ENCODE measurements around the gene WBP1L. TPM values are rescaled to one million over a fixed set of nuclear protein-coding genes. Genes with fewer than 3 reads are reported as not detected.
"Not testable (repeated sequence)": the region's sequence is repeated elsewhere in the genome, so short reads cannot be mapped to it uniquely, and the experiment has no call there.

WBP1L gene
- total RNA-seq (30.1 TPM), polyA plus RNA-seq (42.6 TPM)

- WGBS: under 1% methylated on average over 37 of the region's 37 CpGs
- no peaks in the 10 kb centered on the region for H3K36me3 ChIP-seq (ENCODE audit: insufficient read depth)
- H3K4me3 ChIP-seq (ENCODE audit: low read depth, low read length): peak within 1 kb of the TSS; percentile 80
- peak within 1 kb of the TSS; percentile 77 for H3K27ac ChIP-seq (ENCODE audit: low read depth)
- peak; percentile 99 for DNase-seq (ENCODE audit: extremely low spot score)
- peaks cover 2% of the 10 kb centered on the region for H3K4me1 ChIP-seq (ENCODE audit: insufficient read depth)
Measured at GRCh38 chr10:102743588-102744373, at the start of gene WBP1L. Gene WBP1L (plus strand): TSS chr10:102743948. CDS start chr10:102744054, 106 bp downstream.

- WGBS: 97% methylated on average over 10 of the region's 10 CpGs
- H3K4me3 ChIP-seq (ENCODE audit: low read depth, low read length); H3K4me1 ChIP-seq (ENCODE audit: insufficient read depth); H3K36me3 ChIP-seq (ENCODE audit: insufficient read depth); H3K27ac ChIP-seq (ENCODE audit: low read depth); DNase-seq (ENCODE audit: extremely low spot score): not testable (repeated sequence)
Measured at GRCh38 chr10:102695401-102695800, 48.3 kb upstream of the WBP1L start.

- Histone ChIP-seq H3K27ac (ENCODE audit: low read depth) (no peak overlapping the region), H3K4me3 (ENCODE audit: low read depth, low read length) (no peak overlapping the region), H3K36me3 (ENCODE audit: insufficient read depth) (peaks cover 5% of the 10 kb centered on the region), H3K4me1 (ENCODE audit: insufficient read depth) (no peaks in the 10 kb centered on the region)
- DNase-seq (ENCODE audit: extremely low spot score): no peak
- 96% methylated on average over 3 of the region's 3 CpGs for WGBS
Measured at GRCh38 chr10:102696736-102697135, 47.0 kb upstream of the WBP1L start.

- Histone ChIP-seq H3K27ac (ENCODE audit: low read depth) (no peak overlapping the region), H3K4me1 (ENCODE audit: insufficient read depth) (no peaks in the 10 kb centered on the region), H3K4me3 (ENCODE audit: low read depth, low read length) (no peak overlapping the region), H3K36me3 (ENCODE audit: insufficient read depth) (peaks cover 5% of the 10 kb centered on the region)
- no peak for DNase-seq (ENCODE audit: extremely low spot score)
- WGBS: 85% methylated on average over 2 of the region's 2 CpGs
Measured at GRCh38 chr10:102698894-102699293, 44.9 kb upstream of the WBP1L start.

- Histone ChIP-seq H3K4me3 (ENCODE audit: low read depth, low read length) (no peak overlapping the region), H3K27ac (ENCODE audit: low read depth) (no peak overlapping the region), H3K36me3 (ENCODE audit: insufficient read depth) (peaks cover 5% of the 10 kb centered on the region), H3K4me1 (ENCODE audit: insufficient read depth) (no peaks in the 10 kb centered on the region)
- 81% methylated on average over 3 of the region's 3 CpGs for WGBS
- no peak for DNase-seq (ENCODE audit: extremely low spot score)
Measured at GRCh38 chr10:102701272-102701671, 42.5 kb upstream of the WBP1L start.

GRCh38 chr10:102701796-102702195 is 42.0 kb upstream of the WBP1L start:
- Histone ChIP-seq H3K4me1 (ENCODE audit: insufficient read depth) (no peaks in the 10 kb centered on the region), H3K4me3 (ENCODE audit: low read depth, low read length) (no peak overlapping the region), H3K36me3 (ENCODE audit: insufficient read depth) (peaks cover 3% of the 10 kb centered on the region), H3K27ac (ENCODE audit: low read depth) (no peak overlapping the region)
- DNase-seq (ENCODE audit: extremely low spot score): no peak
- 99% methylated on average over 3 of the region's 3 CpGs for WGBS

GRCh38 chr10:102702742-102703141 is 41.0 kb upstream of the WBP1L start:
- whole genome bisulfite sequencing: 78% methylated on average over 2 of the region's 2 CpGs
- Histone ChIP-seq H3K36me3 (ENCODE audit: insufficient read depth) (peaks cover 2% of the 10 kb centered on the region), H3K4me1 (ENCODE audit: insufficient read depth) (no peaks in the 10 kb centered on the region), H3K4me3 (ENCODE audit: low read depth, low read length) (no peak overlapping the region), H3K27ac (ENCODE audit: low read depth) (no peak overlapping the region)
- DNase-seq (ENCODE audit: extremely low spot score): no peak

GRCh38 chr10:102704915-102705314 is 38.8 kb upstream of the WBP1L start:
- no peak for DNase-seq (ENCODE audit: extremely low spot score)
- Histone ChIP-seq H3K4me1 (ENCODE audit: insufficient read depth) (no peaks in the 10 kb centered on the region), H3K4me3 (ENCODE audit: low read depth, low read length) (no peak overlapping the region), H3K27ac (ENCODE audit: low read depth) (no peak overlapping the region), H3K36me3 (ENCODE audit: insufficient read depth) (no peaks in the 10 kb centered on the region)
- 66% methylated on average over 6 of the region's 6 CpGs for WGBS

- H3K4me3 ChIP-seq (ENCODE audit: low read depth, low read length): no peak overlapping the region
- no peaks in the 10 kb centered on the region for H3K36me3 ChIP-seq (ENCODE audit: insufficient read depth)
- WGBS: 72% methylated on average over 2 of the region's 2 CpGs
- DNase-seq (ENCODE audit: extremely low spot score): no peak
- no peak overlapping the region for H3K27ac ChIP-seq (ENCODE audit: low read depth)
- no peaks in the 10 kb centered on the region for H3K4me1 ChIP-seq (ENCODE audit: insufficient read depth)
Measured at GRCh38 chr10:102705531-102705930, 38.2 kb upstream of the WBP1L start.

- no peak for DNase-seq (ENCODE audit: extremely low spot score)
Measured at GRCh38 chr10:102710609-102711008, 33.1 kb upstream of the WBP1L start.

GRCh38 chr10:102712089-102712488 is 31.7 kb upstream of the WBP1L start:
- 75% methylated on average over 4 of the region's 4 CpGs for WGBS
- no peaks in the 10 kb centered on the region for H3K4me1 ChIP-seq (ENCODE audit: insufficient read depth)
- no peaks in the 10 kb centered on the region for H3K36me3 ChIP-seq (ENCODE audit: insufficient read depth)
- H3K27ac ChIP-seq (ENCODE audit: low read depth): no peak overlapping the region
- H3K4me3 ChIP-seq (ENCODE audit: low read depth, low read length): no peak overlapping the region
- DNase-seq (ENCODE audit: extremely low spot score): no peak

More at GRCh38 chr10:102710609-102711008, 33.1 kb upstream of the WBP1L start:
- Histone ChIP-seq H3K4me3 (ENCODE audit: low read depth, low read length) (no peak overlapping the region), H3K27ac (ENCODE audit: low read depth) (no peak overlapping the region), H3K36me3 (ENCODE audit: insufficient read depth) (no peaks in the 10 kb centered on the region), H3K4me1 (ENCODE audit: insufficient read depth) (no peaks in the 10 kb centered on the region)
- 26% methylated on average over 4 of the region's 4 CpGs for WGBS

- DNase-seq (ENCODE audit: extremely low spot score): no peak
- WGBS: 7% methylated on average over 8 of the region's 8 CpGs
- Histone ChIP-seq H3K4me1 (ENCODE audit: insufficient read depth) (no peaks in the 10 kb centered on the region), H3K4me3 (ENCODE audit: low read depth, low read length) (peak overlapping the region; percentile 67), H3K36me3 (ENCODE audit: insufficient read depth) (no peaks in the 10 kb centered on the region), H3K27ac (ENCODE audit: low read depth) (no peak overlapping the region)
Measured at GRCh38 chr10:102712843-102713538, 30.8 kb upstream of the WBP1L start.

GRCh38 chr10:102713539-102713813 is 30.3 kb upstream of the WBP1L start:
- no peak for DNase-seq (ENCODE audit: extremely low spot score)
- Histone ChIP-seq H3K36me3 (ENCODE audit: insufficient read depth) (no peaks in the 10 kb centered on the region), H3K27ac (ENCODE audit: low read depth) (peak overlapping the region; percentile 83), H3K4me3 (ENCODE audit: low read depth, low read length) (peak overlapping the region; percentile 67), H3K4me1 (ENCODE audit: insufficient read depth) (no peaks in the 10 kb centered on the region)
- under 1% methylated on average over 13 of the region's 13 CpGs for WGBS

Measured in urinary bladder (tissue), 4 donors.